Activated naive CD8-positive, alpha-beta T cell (primary cell): ENCODE data around the gene ICAM5.

ENCODE experiments used
- H3K27ac Mint-ChIP-seq: one replicate; pipeline ENCODE4 v1.8.0; 2021; ENCODE audit warnings: mixed read lengths
- H3K27me3 Mint-ChIP-seq: one replicate; pipeline ENCODE4 v1.8.0; 2021; ENCODE audit warnings: mixed read lengths
- H3K36me3 Mint-ChIP-seq: one replicate; pipeline ENCODE4 v1.8.0; 2021; ENCODE audit warnings: mixed read lengths
- H3K4me1 Mint-ChIP-seq: one replicate; pipeline ENCODE4 v1.8.0; 2021; ENCODE audit warnings: low read depth, mixed read lengths
- H3K4me3 Mint-ChIP-seq: one replicate; pipeline ENCODE4 v1.8.0; 2021; ENCODE audit warnings: mild to moderate bottlenecking, mixed read lengths
- H3K9me3 Mint-ChIP-seq: one replicate; pipeline ENCODE4 v1.8.0; 2021; ENCODE audit warnings: low read depth, mixed read lengths

The ICAM5 gene

DNA sequence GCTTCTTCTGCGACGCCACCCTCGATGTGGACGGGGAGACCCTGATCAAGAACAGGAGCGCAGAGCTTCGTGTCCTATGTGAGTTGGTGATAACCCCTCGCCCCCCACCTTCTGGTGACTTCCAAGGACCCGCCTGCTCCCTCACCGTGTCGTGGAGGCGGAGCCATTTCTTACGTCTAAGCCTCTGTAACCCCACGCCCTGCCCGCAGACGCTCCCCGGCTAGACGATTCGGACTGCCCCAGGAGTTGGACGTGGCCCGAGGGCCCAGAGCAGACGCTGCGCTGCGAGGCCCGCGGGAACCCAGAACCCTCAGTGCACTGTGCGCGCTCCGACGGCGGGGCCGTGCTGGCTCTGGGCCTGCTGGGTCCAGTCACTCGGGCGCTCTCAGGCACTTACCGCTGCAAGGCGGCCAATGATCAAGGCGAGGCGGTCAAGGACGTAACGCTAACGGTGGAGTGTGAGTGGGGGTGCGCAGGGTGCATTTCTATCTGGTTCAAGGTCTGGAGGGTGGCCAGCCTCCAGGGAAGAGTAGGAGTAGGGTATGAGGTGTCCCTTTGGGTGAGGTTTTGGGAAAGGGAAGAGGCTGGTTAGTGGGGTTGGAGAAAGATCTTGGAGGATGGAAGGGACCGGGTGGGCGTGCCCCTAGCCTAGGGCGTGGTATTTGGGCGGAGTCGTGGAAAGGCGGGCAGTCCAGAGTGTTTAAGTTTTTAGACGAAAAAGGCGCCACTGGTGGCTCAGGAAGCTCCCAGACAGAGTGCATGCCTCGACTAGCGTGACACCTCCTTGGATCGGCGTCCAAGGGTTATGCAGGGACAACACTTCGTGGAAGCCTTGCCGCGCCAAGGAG lies 3.3 kb downstream of the ICAM5 start:
- peaks cover 11% of the 10 kb centered on the region for H3K27me3 Mint-ChIP-seq
- H3K27ac Mint-ChIP-seq, result no peak overlapping the region
- no peaks in the 10 kb centered on the region for H3K36me3 Mint-ChIP-seq
- no peaks in the 10 kb centered on the region for H3K9me3 Mint-ChIP-seq
- H3K4me3 Mint-ChIP-seq, result peak overlapping the region; percentile 77
- H3K4me1 Mint-ChIP-seq, result peaks cover 48% of the 10 kb centered on the region

GRCh38 chr19:10293637-10294367 lies 4.0 kb downstream of the ICAM5 start:
- H3K4me1 Mint-ChIP-seq, result peaks cover 44% of the 10 kb centered on the region
- no peak overlapping the region for H3K27ac Mint-ChIP-seq

GRCh38 chr19:10294368-10294697 lies 4.6 kb downstream of the ICAM5 start:
- no peak overlapping the region for H3K27ac Mint-ChIP-seq
- no peaks in the 10 kb centered on the region for H3K9me3 Mint-ChIP-seq
- H3K27me3 Mint-ChIP-seq, result peaks cover 11% of the 10 kb centered on the region
- peaks cover 39% of the 10 kb centered on the region for H3K4me1 Mint-ChIP-seq
- no peak overlapping the region for H3K4me3 Mint-ChIP-seq
- H3K36me3 Mint-ChIP-seq, result no peaks in the 10 kb centered on the region

More at GRCh38 chr19:10293637-10294367, 4.0 kb downstream of the ICAM5 start:
- H3K4me3 Mint-ChIP-seq, result no peak overlapping the region
- H3K9me3 Mint-ChIP-seq, result no peaks in the 10 kb centered on the region
- no peaks in the 10 kb centered on the region for H3K36me3 Mint-ChIP-seq
- peaks cover 11% of the 10 kb centered on the region for H3K27me3 Mint-ChIP-seq

DNA sequence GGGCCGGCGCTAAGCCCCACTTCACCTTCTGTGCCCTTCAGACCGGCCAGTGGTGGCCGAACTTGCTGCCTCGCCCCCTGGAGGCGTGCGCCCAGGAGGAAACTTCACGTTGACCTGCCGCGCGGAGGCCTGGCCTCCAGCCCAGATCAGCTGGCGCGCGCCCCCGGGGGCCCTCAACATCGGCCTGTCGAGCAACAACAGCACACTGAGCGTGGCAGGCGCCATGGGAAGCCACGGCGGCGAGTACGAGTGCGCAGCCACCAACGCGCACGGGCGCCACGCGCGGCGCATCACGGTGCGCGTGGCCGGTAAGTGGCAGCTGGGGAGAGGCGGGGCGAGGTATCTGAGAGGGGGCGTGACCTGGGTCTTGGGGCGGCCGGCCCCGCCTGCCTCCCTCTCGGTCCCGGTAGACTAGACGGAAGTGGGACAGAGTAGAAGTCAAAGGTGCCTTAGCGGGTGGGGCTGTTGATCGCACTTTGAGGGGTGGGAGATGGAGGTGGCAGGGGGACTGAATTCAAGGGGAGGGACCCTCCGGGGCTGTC lies 5.6 kb downstream of the ICAM5 start:
- H3K27ac Mint-ChIP-seq, result no peak overlapping the region
- peaks cover 11% of the 10 kb centered on the region for H3K27me3 Mint-ChIP-seq
- H3K4me3 Mint-ChIP-seq, result peak overlapping the region; percentile 81

DNA sequence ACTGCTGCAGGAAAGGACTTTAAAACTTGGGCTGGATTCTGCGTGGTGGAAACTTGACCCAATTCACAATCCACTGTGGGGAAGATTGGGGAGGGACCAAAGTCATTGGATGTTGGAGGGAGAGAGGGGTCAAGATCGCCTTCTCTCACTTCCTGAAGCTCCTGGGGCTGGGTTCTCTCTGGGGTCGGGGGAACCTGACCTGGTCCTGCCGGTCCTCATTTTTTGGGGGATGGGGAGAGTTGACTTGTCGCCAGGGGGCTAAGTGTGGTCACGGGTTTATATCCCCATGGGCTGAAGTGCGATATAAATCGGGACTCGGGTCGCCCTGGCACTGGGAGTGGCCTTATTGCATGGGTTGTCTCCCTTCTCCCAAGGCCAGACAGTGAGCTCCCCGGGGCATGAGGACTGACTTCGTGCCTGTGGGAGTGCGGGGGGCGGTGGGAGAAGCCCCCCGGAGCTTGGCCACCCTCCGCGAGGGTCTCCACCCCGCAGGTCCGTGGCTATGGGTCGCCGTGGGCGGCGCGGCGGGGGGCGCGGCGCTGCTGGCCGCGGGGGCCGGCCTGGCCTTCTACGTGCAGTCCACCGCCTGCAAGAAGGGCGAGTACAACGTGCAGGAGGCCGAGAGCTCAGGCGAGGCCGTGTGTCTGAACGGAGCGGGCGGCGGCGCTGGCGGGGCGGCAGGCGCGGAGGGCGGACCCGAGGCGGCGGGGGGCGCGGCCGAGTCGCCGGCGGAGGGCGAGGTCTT lies 6.3 kb downstream of the ICAM5 start:
- Mint-ChIP-seq H3K27ac (no peak overlapping the region), H3K4me1 (peaks cover 30% of the 10 kb centered on the region), H3K27me3 (peaks cover 10% of the 10 kb centered on the region), H3K4me3 (peak overlapping the region; percentile 81), H3K36me3 (no peaks in the 10 kb centered on the region), H3K9me3 (no peaks in the 10 kb centered on the region)

More for the DNA sequence above, 5.6 kb downstream of the ICAM5 start:
- H3K36me3 Mint-ChIP-seq, result no peaks in the 10 kb centered on the region
- peaks cover 34% of the 10 kb centered on the region for H3K4me1 Mint-ChIP-seq
- H3K9me3 Mint-ChIP-seq, result no peaks in the 10 kb centered on the region

GRCh38 chr19:10299545-10300458 lies 10.1 kb downstream of the ICAM5 start:
- Mint-ChIP-seq H3K4me1 (peaks cover 10% of the 10 kb centered on the region), H3K27ac (no peak overlapping the region), H3K36me3 (no peaks in the 10 kb centered on the region), H3K9me3 (no peaks in the 10 kb centered on the region), H3K4me3 (no peak overlapping the region), H3K27me3 (peaks cover 5% of the 10 kb centered on the region)

- H3K4me3 Mint-ChIP-seq, result no peak overlapping the region
- no peaks in the 10 kb centered on the region for H3K9me3 Mint-ChIP-seq
- peaks cover 4% of the 10 kb centered on the region for H3K4me1 Mint-ChIP-seq
- no peak overlapping the region for H3K27ac Mint-ChIP-seq
- no peaks in the 10 kb centered on the region for H3K36me3 Mint-ChIP-seq
- H3K27me3 Mint-ChIP-seq, result no peaks in the 10 kb centered on the region
Observed at GRCh38 chr19:10305139-10305806, 15.5 kb downstream of the ICAM5 start.

GRCh38 chr19:10306327-10306726 lies 16.6 kb downstream of the ICAM5 start:
- H3K27ac Mint-ChIP-seq, result no peak overlapping the region

GRCh38 chr19:10309423-10309822 lies 19.7 kb downstream of the ICAM5 start, which contains the start of gene ZGLP1:
Gene ZGLP1 (minus strand): TSS chr19:10309815.
- H3K4me1 Mint-ChIP-seq, result peaks cover 3% of the 10 kb centered on the region
- no peaks in the 10 kb centered on the region for H3K9me3 Mint-ChIP-seq
- H3K4me3 Mint-ChIP-seq, result no peak within 1 kb of the TSS
- no peaks in the 10 kb centered on the region for H3K27me3 Mint-ChIP-seq
- H3K27ac Mint-ChIP-seq, result no peak within 1 kb of the TSS
- no peaks in the 10 kb centered on the region for H3K36me3 Mint-ChIP-seq

More at GRCh38 chr19:10306327-10306726, 16.6 kb downstream of the ICAM5 start:
- Mint-ChIP-seq H3K9me3 (no peaks in the 10 kb centered on the region), H3K4me1 (peaks cover 4% of the 10 kb centered on the region), H3K27me3 (no peaks in the 10 kb centered on the region), H3K4me3 (no peak overlapping the region), H3K36me3 (no peaks in the 10 kb centered on the region)

- Mint-ChIP-seq H3K4me3 (peak within 1 kb of the TSS; percentile 97), H3K4me1 (peaks cover 14% of the 10 kb centered on the region), H3K27me3 (no peaks in the 10 kb centered on the region), H3K36me3 (no peaks in the 10 kb centered on the region), H3K27ac (peak within 1 kb of the TSS; percentile 86), H3K9me3 (no peaks in the 10 kb centered on the region)
Observed at GRCh38 chr19:10315335-10316214, 25.8 kb downstream of the ICAM5 start, which contains the start of gene FDX2. Gene FDX2 (minus strand): TSS chr19:10316015. CDS start chr19:10315996, 19 bp downstream.

- Mint-ChIP-seq H3K36me3 (no peaks in the 10 kb centered on the region), H3K4me3 (peak overlapping the region; percentile 97), H3K27me3 (no peaks in the 10 kb centered on the region), H3K4me1 (peaks cover 14% of the 10 kb centered on the region), H3K9me3 (no peaks in the 10 kb centered on the region), H3K27ac (peak overlapping the region; percentile 55)
Observed at GRCh38 chr19:10316229-10317044, 26.7 kb downstream of the ICAM5 start.
